H7 (cell line): ENCODE data around the gene MYBL2. TPM values are rescaled to one million over a fixed set of nuclear protein-coding genes. Genes with fewer than 3 reads are reported as not detected.

Source experiments
- DNase-seq: peaks from one replicate; pipeline ENCODE4 v3.0.0; 2012
- H3K27me3 ChIP-seq: 2 replicates; pipeline ENCODE4 v1.6.0; 2011; ENCODE audit warnings: mild to moderate bottlenecking, low read length; ENCODE audit not compliant: control insufficient read depth, insufficient read depth
- H3K36me3 ChIP-seq: replicated peaks from 2 replicates; pipeline ENCODE4 v1.5.1; 2011; ENCODE audit warnings: low read length; ENCODE audit not compliant: control insufficient read depth, insufficient read depth
- H3K4me3 ChIP-seq: 2 replicates; pipeline ENCODE4 v1.5.1; 2011; ENCODE audit warnings: low read depth, mild to moderate bottlenecking, control low read depth, low read length, moderate library complexity; ENCODE audit not compliant: insufficient read depth
- total RNA-seq: library from RNA; depleted of rRNA; stranded (reverse); fragments of >200 nt; shearing (Covaris generic); gene quantifications from 2 replicates; pipeline ENCODE4 v1.2.3, GENCODE V29; 2014

MYBL2 gene
- total RNA-seq, 1 experiment from 2014 or later = 111 TPM

GRCh38 chr20:43723186-43723585 lies 56.3 kb downstream of the MYBL2 start:
- H3K36me3 ChIP-seq = no peaks in the 10 kb centered on the region
- H3K27me3 ChIP-seq = no peaks in the 10 kb centered on the region
- DNase-seq = no peak
- no peak overlapping the region for H3K4me3 ChIP-seq

DNA sequence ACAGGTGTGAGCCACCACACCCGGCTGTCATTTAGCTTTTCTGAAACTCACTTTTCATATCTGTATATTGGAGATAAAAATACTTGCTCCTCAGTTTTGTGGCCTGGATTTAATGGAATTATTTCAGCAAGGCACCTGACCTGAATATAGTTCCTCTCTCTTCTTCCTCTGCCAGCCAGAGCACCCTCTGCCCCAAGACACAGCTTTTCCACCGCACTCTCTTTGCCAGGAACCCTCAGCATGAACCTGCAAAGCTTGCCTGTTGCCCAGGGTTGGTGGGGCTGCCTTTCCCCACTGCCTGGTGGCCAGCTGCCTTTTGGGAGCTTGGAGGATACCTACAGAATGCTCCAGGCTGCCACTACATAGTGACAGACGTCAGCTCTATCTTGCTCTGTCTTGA lies 56.8 kb downstream of the MYBL2 start:
- no peak for DNase-seq
- Histone ChIP-seq H3K36me3 (no peaks in the 10 kb centered on the region), H3K27me3 (no peaks in the 10 kb centered on the region), H3K4me3 (no peak overlapping the region)

GRCh38 chr20:43724383-43724782 lies 57.5 kb downstream of the MYBL2 start:
- H3K27me3 ChIP-seq = no peaks in the 10 kb centered on the region
- DNase-seq = no peak
- no peaks in the 10 kb centered on the region for H3K36me3 ChIP-seq
- no peak overlapping the region for H3K4me3 ChIP-seq

- no peaks in the 10 kb centered on the region for H3K36me3 ChIP-seq
- DNase-seq = no peak
- no peak overlapping the region for H3K4me3 ChIP-seq
- H3K27me3 ChIP-seq = no peaks in the 10 kb centered on the region
Observed at GRCh38 chr20:43725666-43726065, 58.8 kb downstream of the MYBL2 start.

GRCh38 chr20:43726333-43726732 lies 59.4 kb downstream of the MYBL2 start:
- Histone ChIP-seq H3K4me3 (no peak overlapping the region), H3K27me3 (no peaks in the 10 kb centered on the region), H3K36me3 (no peaks in the 10 kb centered on the region)
- DNase-seq = no peak

GRCh38 chr20:43726811-43727338 lies 60.0 kb downstream of the MYBL2 start, which contains the start of gene GTSF1L:
Gene GTSF1L, minus strand, starts transcription at chr20:43727002. Its CDS starts 308 bp downstream, at chr20:43726694.
- Histone ChIP-seq H3K27me3 (no peaks in the 10 kb centered on the region), H3K4me3 (no peak within 1 kb of the TSS), H3K36me3 (no peaks in the 10 kb centered on the region)
- no peak for DNase-seq

DNA sequence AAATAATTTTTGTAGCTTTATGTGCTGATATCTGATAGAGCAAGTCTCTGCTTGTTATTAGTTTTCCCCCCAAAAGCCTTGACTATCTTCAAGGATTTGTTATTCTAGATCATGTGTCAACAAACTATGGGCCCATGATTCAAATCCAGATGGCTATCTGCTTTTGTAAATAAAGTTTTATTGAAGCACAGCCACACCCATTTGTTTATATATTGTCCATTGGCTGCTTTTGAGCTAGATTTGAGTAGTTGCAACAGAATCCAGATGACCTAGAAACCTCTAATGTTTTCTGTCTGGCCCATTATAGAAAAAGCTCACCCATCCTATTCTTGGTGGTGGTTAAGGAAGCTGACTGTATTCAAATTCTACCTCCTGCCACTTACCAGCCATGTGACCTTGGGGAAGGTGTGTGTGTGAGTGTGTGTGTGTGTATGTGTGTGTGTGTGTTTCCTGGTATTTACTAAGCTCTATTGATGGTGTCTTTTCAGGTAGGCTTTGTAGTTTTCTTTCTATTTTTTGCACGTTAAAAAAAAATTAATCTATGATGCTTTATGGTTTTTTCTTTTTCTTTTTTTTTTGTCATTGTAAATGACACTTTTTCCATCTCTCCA lies 61.2 kb downstream of the MYBL2 start:
- Histone ChIP-seq H3K27me3 (no peaks in the 10 kb centered on the region), H3K4me3 (no peak overlapping the region), H3K36me3 (no peaks in the 10 kb centered on the region)
- no peak for DNase-seq

GRCh38 chr20:43728686-43729255 lies 61.9 kb downstream of the MYBL2 start:
- Histone ChIP-seq H3K27me3 (no peaks in the 10 kb centered on the region), H3K36me3 (no peaks in the 10 kb centered on the region), H3K4me3 (no peak overlapping the region)
- no peak for DNase-seq

DNA sequence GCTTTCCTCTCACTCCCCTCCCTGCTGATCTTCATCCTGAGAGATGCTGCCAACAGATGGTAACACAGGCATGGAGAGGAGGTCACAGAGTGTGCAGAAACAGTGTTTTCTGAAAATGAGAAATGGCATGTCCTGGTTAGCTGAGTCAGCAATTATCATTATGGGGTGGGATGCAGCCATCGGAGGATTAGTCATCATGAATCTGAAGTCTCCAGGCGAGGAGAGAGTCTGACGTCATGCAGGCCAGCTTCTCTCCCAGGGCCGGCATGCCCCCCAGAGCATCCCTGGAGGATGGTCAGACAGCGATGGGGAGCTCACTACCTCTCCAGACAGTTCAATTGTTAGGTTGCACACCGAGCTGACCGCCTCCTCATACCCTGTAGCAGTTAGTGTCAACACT lies 64.6 kb downstream of the MYBL2 start:
- DNase-seq = no peak
- H3K4me3 ChIP-seq = no peak overlapping the region
- H3K27me3 ChIP-seq = no peaks in the 10 kb centered on the region
- no peaks in the 10 kb centered on the region for H3K36me3 ChIP-seq

GRCh38 chr20:43731927-43732326 lies 65.0 kb downstream of the MYBL2 start:
- H3K4me3 ChIP-seq = no peak overlapping the region
- no peak for DNase-seq
- no peaks in the 10 kb centered on the region for H3K27me3 ChIP-seq
- no peaks in the 10 kb centered on the region for H3K36me3 ChIP-seq

DNA sequence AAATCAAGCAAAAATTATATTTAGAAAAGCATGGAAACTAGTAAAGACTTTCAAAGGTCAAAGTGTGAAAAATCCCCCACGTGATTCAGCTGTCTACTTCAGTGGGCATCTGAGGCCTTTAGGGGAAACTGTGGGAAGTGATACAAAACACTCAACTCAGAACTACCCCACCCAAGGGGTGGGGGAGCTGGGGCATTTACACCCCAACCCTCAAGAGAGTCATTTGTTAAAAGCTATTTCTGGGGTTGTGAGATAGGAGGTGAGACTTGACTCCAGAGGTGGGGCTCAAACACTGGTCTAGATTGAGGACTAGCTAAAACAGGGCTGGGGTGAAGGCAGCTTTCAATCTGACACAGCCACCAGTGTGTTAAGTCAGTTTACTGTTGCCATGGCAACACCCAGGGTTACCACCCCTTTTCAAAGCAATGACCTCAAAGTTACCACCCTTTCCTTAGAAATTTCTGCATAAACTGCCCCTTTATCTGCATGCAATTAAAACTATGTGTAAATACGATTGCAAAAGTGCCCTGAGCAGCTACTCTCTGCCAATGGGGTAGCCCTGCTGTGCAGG lies 69.8 kb downstream of the MYBL2 start:
- no peak overlapping the region for H3K4me3 ChIP-seq
- DNase-seq = peak; percentile 71
- H3K36me3 ChIP-seq = no peaks in the 10 kb centered on the region
- H3K27me3 ChIP-seq = no peaks in the 10 kb centered on the region

DNA sequence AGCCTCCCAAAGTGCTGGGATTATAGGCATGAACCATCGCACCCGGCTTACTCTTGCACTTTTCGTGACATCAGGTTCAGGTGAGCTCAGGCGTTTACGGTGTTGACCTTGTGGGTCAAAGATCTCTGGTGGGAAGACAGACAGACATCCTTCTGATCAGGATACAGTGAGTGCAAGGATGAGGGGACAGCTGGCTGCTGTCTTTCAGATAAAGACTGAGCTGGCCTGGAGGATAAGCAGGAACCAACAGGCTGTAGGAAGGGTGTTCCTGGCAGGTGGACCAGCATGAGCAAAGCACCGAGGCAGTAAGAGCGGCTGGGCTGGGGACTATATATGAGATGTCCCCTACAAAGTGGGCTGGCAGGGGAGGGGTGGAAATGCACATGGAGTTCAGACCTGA lies 71.0 kb downstream of the MYBL2 start:
- DNase-seq = no peak
- H3K36me3 ChIP-seq = no peaks in the 10 kb centered on the region
- no peaks in the 10 kb centered on the region for H3K27me3 ChIP-seq
- no peak overlapping the region for H3K4me3 ChIP-seq

- no peak overlapping the region for H3K4me3 ChIP-seq
- H3K27me3 ChIP-seq = no peaks in the 10 kb centered on the region
- no peaks in the 10 kb centered on the region for H3K36me3 ChIP-seq
- no peak for DNase-seq
Observed at GRCh38 chr20:43739148-43739749, 72.3 kb downstream of the MYBL2 start.

- no peaks in the 10 kb centered on the region for H3K36me3 ChIP-seq
- no peak overlapping the region for H3K4me3 ChIP-seq
- H3K27me3 ChIP-seq = no peaks in the 10 kb centered on the region
- no peak for DNase-seq
Observed at GRCh38 chr20:43740642-43741041, 73.7 kb downstream of the MYBL2 start.

DNA sequence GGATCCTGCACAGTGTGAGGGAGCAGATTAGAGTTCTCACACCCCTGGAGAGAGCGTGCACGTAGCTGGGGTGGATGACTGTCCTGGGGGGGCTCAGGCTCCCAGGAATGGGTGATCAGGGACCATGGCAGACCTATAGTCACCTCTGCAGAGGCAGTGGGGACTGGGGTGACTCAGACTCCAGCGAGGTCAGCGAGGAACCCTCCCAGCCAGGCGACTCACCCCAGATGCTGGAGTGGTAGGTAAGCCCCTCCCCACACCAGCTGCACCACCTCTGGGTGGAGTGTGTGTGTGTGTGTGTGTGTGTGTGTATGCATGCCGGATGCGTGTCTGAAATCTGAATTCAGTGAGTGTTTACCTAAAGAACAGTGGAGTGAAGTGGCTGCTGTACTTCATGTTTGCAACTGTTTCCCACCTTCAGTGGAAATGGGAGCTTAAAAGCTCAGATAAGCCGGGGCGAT lies 77.3 kb downstream of the MYBL2 start:
- Histone ChIP-seq H3K27me3 (no peaks in the 10 kb centered on the region), H3K4me3 (no peak overlapping the region), H3K36me3 (no peaks in the 10 kb centered on the region)
- DNase-seq = peak; percentile 43
